A549 (cell line): ENCODE results near the gene TMPO.

Experiments
- BHLHE40 ChIP-seq: IDR thresholded peaks from 2 replicates; pipeline ENCODE4 v1.6.1; 2012; ENCODE audit warnings: low read depth, low read length, inconsistent platforms
- CHD2 ChIP-seq: fragments of 150-350 bp; IDR thresholded peaks from 2 replicates; pipeline ENCODE4 v1.6.1; 2014; ENCODE audit warnings: low read length; ENCODE audit not compliant: partially characterized antibody
- EP300 ChIP-seq, 2 experiments: fragments of >200 bp; sonication (Bioruptor Twin); formaldehyde crosslinking; IDR thresholded peaks; 2 replicates in 1 of 2; 3 replicates in 1 of 2; pipeline ENCODE4 v1.6.1; 2016 to 2017
- JUN ChIP-seq, 2 experiments: fragments of >200 bp; sonication (Bioruptor Twin); formaldehyde crosslinking; IDR thresholded peaks; 2 replicates in 1 of 2; 3 replicates in 1 of 2; pipeline ENCODE4 v1.6.1; 2016 to 2017
- POLR2A ChIP-seq: IDR thresholded peaks from 2 replicates; pipeline ENCODE4 v1.6.1; 2012; ENCODE audit warnings: mild to moderate bottlenecking, low read length
- TF ChIP-seq, protein P1 (sequence below): fragments of >200 bp; sonication (Bioruptor Twin); formaldehyde crosslinking; IDR thresholded peaks from 3 replicates; pipeline ENCODE4 v1.5.1; 2016

DNA sequence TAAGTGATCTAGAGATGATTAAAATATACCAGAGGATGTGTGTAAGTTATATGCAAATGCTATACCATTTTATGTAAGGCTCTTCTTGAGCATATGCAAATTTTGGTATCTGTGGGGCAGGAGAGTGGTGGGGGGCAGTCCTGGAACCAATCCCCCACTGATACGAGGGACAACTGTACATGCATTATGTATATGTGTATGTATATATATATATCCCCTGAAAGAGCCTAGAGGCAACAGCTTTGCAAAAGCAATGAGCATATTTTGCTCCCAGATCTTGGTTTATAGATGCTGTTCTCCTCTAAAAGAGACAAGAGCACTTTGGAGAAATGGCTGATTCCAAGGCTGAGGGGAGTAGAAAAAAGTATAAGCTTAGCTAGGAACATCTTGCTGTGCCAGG is 65.7 kb downstream of the TMPO start:
- TF ChIP-seq CHD2 (no peak), POLR2A (no peak), EP300 (IDR thresholded peaks at IDR 0.05) (no peak), BHLHE40 (no peak), JUN (IDR thresholded peaks at IDR 0.05) (no peak)
- TF ChIP-seq, protein P1, sequence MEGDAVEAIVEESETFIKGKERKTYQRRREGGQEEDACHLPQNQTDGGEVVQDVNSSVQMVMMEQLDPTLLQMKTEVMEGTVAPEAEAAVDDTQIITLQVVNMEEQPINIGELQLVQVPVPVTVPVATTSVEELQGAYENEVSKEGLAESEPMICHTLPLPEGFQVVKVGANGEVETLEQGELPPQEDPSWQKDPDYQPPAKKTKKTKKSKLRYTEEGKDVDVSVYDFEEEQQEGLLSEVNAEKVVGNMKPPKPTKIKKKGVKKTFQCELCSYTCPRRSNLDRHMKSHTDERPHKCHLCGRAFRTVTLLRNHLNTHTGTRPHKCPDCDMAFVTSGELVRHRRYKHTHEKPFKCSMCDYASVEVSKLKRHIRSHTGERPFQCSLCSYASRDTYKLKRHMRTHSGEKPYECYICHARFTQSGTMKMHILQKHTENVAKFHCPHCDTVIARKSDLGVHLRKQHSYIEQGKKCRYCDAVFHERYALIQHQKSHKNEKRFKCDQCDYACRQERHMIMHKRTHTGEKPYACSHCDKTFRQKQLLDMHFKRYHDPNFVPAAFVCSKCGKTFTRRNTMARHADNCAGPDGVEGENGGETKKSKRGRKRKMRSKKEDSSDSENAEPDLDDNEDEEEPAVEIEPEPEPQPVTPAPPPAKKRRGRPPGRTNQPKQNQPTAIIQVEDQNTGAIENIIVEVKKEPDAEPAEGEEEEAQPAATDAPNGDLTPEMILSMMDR = no peak
